Astrocyte (in vitro differentiated cells and primary cell): ENCODE data around the gene OXTR.

Experiments
- EZH2 ChIP-seq: IDR thresholded peaks from 2 replicates; pipeline ENCODE4 v1.6.1; 2012; ENCODE audit warnings: mild to moderate bottlenecking, low read length, inconsistent platforms; ENCODE audit not compliant: insufficient read depth
- TF ChIP-seq, protein P1 (sequence below): IDR thresholded peaks from 2 replicates; pipeline ENCODE4 v1.5.1; 2011; ENCODE audit warnings: low read depth, mild to moderate bottlenecking, inconsistent platforms, low read length, moderate library complexity; ENCODE audit not compliant: insufficient read depth

DNA sequence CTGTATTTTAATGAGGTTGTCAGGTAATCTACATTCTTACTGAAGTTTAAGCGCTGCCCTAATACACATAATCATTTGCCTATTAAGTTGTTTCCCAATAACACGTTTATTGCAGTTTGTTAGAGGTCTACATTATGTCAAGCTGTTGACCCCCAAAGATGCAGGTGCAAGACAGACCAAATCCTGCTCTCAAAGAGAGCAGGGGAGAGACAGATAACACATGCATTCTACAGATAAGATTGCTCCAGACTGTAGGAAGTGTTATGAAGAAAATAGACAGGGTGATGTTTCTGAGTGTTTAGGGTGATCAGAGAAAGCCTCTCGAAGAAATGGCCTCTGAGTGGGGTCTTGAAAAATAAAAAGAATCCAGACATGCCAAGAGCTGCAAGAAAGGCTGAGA, 24.8 kb upstream of the OXTR start:
- TF ChIP-seq, protein P1, sequence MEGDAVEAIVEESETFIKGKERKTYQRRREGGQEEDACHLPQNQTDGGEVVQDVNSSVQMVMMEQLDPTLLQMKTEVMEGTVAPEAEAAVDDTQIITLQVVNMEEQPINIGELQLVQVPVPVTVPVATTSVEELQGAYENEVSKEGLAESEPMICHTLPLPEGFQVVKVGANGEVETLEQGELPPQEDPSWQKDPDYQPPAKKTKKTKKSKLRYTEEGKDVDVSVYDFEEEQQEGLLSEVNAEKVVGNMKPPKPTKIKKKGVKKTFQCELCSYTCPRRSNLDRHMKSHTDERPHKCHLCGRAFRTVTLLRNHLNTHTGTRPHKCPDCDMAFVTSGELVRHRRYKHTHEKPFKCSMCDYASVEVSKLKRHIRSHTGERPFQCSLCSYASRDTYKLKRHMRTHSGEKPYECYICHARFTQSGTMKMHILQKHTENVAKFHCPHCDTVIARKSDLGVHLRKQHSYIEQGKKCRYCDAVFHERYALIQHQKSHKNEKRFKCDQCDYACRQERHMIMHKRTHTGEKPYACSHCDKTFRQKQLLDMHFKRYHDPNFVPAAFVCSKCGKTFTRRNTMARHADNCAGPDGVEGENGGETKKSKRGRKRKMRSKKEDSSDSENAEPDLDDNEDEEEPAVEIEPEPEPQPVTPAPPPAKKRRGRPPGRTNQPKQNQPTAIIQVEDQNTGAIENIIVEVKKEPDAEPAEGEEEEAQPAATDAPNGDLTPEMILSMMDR: no peak
- TF ChIP-seq EZH2: no peak
